ENCODE results near the gene USP43. TPM values are rescaled to one million over a fixed set of nuclear protein-coding genes. Genes with fewer than 3 reads are reported as not detected.

Gene USP43
- total RNA-seq, 4 donors from 2014 or later = 4.7 to 13.8 (median 10.1) TPM

DNA sequence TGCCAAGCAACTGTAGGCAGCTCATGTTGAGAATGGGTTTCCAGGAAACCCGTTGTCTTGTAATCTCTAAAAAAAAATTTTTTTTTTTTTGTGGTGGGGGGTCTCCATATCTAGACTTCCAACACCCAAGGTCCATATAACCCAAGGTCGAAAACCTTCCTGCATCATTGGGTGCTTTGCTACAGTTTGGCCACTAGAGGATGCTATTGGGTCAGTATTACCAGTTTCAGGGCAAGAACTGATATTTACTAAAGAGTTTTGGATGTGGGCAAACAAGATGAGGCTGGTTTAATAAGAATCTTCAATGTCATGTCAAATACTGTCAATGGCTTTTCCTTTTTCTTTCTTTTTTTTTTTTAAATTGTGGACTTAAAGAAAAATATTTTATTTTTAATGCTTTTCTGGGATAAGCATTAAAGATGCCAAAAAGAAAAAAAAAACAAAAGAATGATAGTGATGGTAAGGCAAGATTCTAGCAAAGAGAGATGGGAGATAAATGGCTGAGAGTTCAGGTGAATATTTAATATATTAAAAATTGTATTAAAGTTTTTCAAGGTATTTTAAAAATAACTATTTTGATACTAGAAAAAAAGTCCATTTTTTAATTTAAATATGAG is 83.8 kb downstream of the USP43 start:
- TF ChIP-seq, protein P1, sequence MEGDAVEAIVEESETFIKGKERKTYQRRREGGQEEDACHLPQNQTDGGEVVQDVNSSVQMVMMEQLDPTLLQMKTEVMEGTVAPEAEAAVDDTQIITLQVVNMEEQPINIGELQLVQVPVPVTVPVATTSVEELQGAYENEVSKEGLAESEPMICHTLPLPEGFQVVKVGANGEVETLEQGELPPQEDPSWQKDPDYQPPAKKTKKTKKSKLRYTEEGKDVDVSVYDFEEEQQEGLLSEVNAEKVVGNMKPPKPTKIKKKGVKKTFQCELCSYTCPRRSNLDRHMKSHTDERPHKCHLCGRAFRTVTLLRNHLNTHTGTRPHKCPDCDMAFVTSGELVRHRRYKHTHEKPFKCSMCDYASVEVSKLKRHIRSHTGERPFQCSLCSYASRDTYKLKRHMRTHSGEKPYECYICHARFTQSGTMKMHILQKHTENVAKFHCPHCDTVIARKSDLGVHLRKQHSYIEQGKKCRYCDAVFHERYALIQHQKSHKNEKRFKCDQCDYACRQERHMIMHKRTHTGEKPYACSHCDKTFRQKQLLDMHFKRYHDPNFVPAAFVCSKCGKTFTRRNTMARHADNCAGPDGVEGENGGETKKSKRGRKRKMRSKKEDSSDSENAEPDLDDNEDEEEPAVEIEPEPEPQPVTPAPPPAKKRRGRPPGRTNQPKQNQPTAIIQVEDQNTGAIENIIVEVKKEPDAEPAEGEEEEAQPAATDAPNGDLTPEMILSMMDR (IDR thresholded peaks at IDR 0.05) = peak; percentile 53 to 98 (median 94)
- no peak for TF ChIP-seq POLR2A (IDR thresholded peaks at IDR 0.05)
- DNase-seq = no peak
- H3K4me3 ChIP-seq = no peak overlapping the region
- peaks cover 0 to 18% (median 0%) of the 10 kb centered on the region in 3 donors for H3K36me3 ChIP-seq
- intact Hi-C loops (cut with DNase I) = no loop called here
- peaks cover 0 to 5% (median 0%) of the 10 kb centered on the region in 3 donors for H3K4me1 ChIP-seq
- H3K9me3 ChIP-seq = no peaks in the 10 kb centered on the region
- H3K27me3 ChIP-seq = peaks cover 0 to 8% (median 0%) of the 10 kb centered on the region in 4 donors
- 0 to 6% methylated on average over 2 of the region's 2 CpGs for WGBS, 2 donors
- peak overlapping the region in 1 of 4 donors; percentile 15 for H3K27ac ChIP-seq

DNA sequence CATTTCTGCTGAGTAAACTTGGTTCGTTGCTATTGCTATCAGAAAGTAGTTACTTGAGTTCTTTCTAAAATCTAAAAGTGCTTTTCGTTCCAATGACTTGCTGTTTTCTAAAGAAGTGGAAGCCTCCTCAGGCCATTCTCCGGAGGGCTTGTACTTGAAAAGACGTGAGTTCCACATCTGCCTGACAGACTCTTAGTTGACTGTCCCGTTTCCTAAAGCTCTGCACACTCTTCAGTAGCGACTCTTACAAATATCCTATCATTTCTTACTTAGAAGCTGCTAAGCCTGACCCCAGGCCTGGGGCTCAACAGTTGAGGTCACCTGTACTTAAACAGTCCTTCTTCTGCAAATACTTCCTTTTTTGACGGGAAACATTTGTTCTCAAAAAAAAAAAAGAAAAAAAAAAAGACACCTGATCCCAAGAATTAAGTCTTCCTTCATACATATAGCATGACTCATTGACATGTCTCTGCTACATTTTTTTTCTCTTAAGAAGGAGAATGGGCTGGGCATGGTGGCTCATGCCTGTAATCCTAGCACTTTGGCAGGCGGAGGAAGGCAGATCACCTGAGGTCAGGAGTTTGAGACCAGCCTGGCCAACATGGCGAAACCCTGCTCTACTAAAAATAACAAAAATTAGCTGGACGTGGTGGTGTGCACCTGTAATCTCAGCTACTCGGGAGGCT is 84.6 kb downstream of the USP43 start:
- intact Hi-C loops (cut with DNase I) = loop anchor here (5.0 kb wide), 1 partner anchor 37 kb away; no protein-coding TSS in a partner anchor
- WGBS, 2 donors = 36 to 43% methylated on average over 10 to 11 of the region's 11 CpGs
- Histone ChIP-seq H3K36me3 (peaks cover 0 to 10% (median 0%) of the 10 kb centered on the region in 3 donors), H3K4me3 (no peak overlapping the region), H3K4me1 (peaks cover 0 to 5% (median 0%) of the 10 kb centered on the region in 3 donors), H3K27ac (peak overlapping the region in 3 of 4 donors; percentile 15 to 65 (median 16)), H3K27me3 (peaks cover 0 to 8% (median 0%) of the 10 kb centered on the region in 4 donors), H3K9me3 (no peaks in the 10 kb centered on the region)
- no peak for TF ChIP-seq POLR2A (IDR thresholded peaks at IDR 0.05)
- TF ChIP-seq, protein P1 (IDR thresholded peaks at IDR 0.05) = no peak
- no peak for DNase-seq

DNA sequence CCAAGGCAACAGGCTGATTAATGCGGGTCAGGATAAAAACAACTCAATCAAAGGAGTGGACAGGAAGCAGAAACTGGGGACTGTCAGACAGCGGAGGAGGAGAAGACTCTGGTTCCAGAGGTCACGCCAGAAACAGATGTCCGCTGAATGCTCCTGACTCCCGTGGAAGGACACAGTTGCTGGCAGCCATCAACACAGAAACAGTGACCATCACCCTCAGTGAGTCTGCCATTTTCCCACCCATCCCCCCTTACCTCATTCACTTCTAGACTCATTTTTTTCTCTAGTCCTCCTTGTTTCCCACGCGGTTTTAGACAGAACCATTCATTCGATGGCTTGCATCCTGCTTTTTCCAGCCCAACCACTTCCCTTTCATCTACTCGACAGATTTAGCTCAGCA is 105.2 kb downstream of the USP43 start:
- intact Hi-C loops (cut with DNase I) = no loop called here
- H3K4me1 ChIP-seq = no peaks in the 10 kb centered on the region
- no peaks in the 10 kb centered on the region for H3K9me3 ChIP-seq

DNA sequence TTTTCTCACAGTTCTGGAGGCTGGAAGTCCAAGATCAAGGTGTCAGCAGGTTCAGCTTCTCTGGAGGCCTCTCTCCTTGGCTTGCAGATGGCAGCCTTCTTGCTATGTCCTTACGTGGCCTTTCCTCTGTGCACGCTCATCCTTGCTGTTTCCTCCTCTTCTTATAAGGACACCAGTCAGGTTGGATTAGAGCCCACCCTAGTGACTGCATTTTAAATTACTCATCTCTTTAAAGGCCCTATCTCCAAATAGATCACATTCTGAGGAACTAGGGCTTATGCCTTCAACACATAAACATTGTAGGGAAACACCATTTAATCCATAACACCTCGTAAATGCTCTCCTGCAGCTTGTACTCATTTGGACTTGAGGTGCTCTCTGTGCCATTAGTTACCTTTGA is 109.8 kb downstream of the USP43 start:
- no peaks in the 10 kb centered on the region for H3K9me3 ChIP-seq
- no peak for DNase-seq
- 67 to 74% methylated on average over 3 of the region's 3 CpGs for whole genome bisulfite sequencing, 2 donors
- no peak overlapping the region for H3K27ac ChIP-seq
- H3K4me1 ChIP-seq = no peaks in the 10 kb centered on the region
- H3K27me3 ChIP-seq = peaks cover 0 to 34% (median 0%) of the 10 kb centered on the region in 4 donors
- intact Hi-C loops (cut with DNase I) = no loop called here
- TF ChIP-seq, protein P1 (IDR thresholded peaks at IDR 0.05) = no peak
- TF ChIP-seq POLR2A (IDR thresholded peaks at IDR 0.05) = no peak
- H3K36me3 ChIP-seq = no peaks in the 10 kb centered on the region
- no peak overlapping the region for H3K4me3 ChIP-seq

More for the DNA sequence above, 105.2 kb downstream of the USP43 start:
- H3K36me3 ChIP-seq = no peaks in the 10 kb centered on the region
- H3K27ac ChIP-seq = no peak overlapping the region
- no peak overlapping the region for H3K4me3 ChIP-seq
- 51 to 61% methylated on average over 9 of the region's 9 CpGs for WGBS, 2 donors
- peaks cover 0 to 30% (median 0%) of the 10 kb centered on the region in 4 donors for H3K27me3 ChIP-seq
- no peak for TF ChIP-seq POLR2A (IDR thresholded peaks at IDR 0.05)
- TF ChIP-seq, protein P1 (IDR thresholded peaks at IDR 0.05) = no peak
- no peak for DNase-seq

DNA sequence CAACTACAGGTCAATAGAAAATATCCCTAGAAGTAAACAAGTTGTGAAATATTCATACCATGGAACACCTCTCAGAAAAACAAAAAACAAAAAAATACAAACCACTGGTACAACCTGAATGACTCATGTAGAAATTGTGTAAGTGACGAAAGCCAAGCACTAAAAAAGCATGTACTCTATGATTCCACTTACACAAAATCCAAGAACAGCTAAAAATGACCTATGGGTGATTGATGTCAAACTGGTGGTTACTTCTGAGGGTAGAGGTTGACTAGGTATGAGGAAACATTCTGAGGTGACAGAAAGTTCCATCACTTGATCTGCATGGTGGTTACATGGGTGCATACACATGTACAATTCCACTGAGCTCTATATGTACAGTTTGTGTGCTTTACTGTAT is 114.9 kb downstream of the USP43 start:
- 37 to 62% methylated on average over 1 of the region's 1 CpG for WGBS, 2 donors
- no peak for TF ChIP-seq POLR2A (IDR thresholded peaks at IDR 0.05)
- TF ChIP-seq, protein P1 (IDR thresholded peaks at IDR 0.05) = no peak
- Histone ChIP-seq H3K36me3 (no peaks in the 10 kb centered on the region), H3K4me3 (no peak overlapping the region), H3K27ac (no peak overlapping the region), H3K27me3 (peaks cover 0 to 12% (median 0%) of the 10 kb centered on the region in 4 donors), H3K4me1 (no peaks in the 10 kb centered on the region), H3K9me3 (no peaks in the 10 kb centered on the region)
- DNase-seq = no peak
- intact Hi-C loops (cut with DNase I) = no loop called here
